GM18505 (cell line): ENCODE data around the gene GTPBP10.
"Not testable (repeated sequence)": the region's sequence is repeated elsewhere in the genome, so short reads cannot be mapped to it uniquely, and the experiment has no call there.

Experiments used
- ATAC-seq: cut with Tn5 transposase; IDR thresholded peaks from one replicate; pipeline ENCODE4 v1.9.1; 2021; ENCODE audit not compliant: unreplicated experiment
- POLR2A ChIP-seq: IDR thresholded peaks from 4 replicates; pipeline ENCODE4 v1.6.1; 2011; ENCODE audit warnings: borderline replicate concordance; ENCODE audit not compliant: insufficient read depth, insufficient read length; ENCODE audit errors: extremely low read depth

Gene GTPBP10

DNA sequence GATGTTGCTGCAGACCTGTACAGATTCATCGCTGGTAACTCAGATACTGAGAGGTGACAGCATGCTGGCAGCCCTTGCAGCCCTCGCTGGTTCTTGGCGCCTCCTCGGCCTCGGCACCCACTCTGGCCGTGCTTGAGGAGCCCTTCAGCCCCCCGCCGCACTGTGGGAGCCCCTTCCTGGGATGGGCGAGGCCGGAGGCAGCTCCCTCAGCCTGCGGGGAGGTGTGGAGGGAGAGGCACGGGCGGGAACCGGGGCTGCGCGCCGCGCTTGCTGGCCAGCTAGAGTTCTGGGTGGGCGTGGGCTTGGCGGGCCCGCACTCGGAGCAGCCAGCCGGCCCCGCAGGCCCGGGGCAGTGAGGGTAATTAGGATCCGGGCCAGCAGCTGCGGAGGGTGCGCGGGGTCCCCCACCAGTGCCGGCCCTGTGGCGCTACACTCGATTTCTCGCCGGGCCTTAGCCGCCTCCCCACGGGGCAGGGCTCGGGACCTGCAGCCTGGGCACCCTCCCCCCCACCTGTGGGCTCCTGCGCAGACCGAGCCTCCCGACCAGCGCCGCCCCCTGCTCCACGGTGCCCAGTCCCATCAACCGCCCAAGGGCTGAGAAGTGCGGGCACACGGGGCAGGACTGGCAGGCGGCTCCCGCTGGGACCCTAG, 12.2 kb upstream of the GTPBP10 start:
- ATAC-seq, result no peak
- TF ChIP-seq POLR2A, result no peak

DNA sequence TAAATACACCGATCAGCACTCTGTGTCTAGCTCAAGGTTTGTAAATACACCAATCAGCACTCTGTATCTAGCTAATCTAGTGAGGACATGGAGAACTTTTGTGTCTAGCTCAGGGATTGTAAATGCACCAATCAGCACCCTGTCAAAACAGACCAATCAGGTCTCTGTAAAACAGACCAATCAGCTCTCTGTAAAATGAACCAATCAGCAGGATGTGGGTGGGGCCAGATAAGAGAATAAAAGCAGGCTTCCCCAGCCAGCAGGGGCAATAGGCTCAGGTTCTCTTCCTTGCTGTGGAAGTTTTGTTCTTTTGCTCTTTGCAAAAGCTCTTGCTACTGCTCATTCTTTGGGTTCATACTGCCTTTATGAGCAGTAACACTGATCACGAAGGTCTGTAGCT, 11.6 kb upstream of the GTPBP10 start:
- not testable (repeated sequence) for ATAC-seq

DNA sequence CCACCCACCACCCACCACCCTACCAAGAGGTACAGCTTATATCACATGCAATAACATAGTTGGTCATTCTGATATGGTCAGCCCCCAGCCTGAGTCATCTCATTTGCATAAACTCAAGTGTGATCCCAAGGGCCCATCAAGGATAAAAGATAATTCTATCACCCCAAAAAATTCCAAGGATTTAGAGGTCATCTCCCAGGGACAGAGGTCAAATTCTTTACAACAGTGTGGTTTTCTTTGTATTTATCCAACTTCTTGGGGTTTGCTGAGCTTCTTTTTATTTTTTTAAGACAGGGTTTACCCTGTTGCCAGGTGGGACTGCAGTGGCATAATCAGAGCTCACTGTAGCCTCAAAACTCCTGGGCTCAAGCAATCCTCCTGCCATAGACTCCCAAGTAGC, 9.4 kb upstream of the GTPBP10 start:
- ATAC-seq, result no peak
- no peak for TF ChIP-seq POLR2A

GRCh38 chr7:90345016-90345415, 1.5 kb upstream of the GTPBP10 start:
- TF ChIP-seq POLR2A, result no peak
- ATAC-seq, result no peak

DNA sequence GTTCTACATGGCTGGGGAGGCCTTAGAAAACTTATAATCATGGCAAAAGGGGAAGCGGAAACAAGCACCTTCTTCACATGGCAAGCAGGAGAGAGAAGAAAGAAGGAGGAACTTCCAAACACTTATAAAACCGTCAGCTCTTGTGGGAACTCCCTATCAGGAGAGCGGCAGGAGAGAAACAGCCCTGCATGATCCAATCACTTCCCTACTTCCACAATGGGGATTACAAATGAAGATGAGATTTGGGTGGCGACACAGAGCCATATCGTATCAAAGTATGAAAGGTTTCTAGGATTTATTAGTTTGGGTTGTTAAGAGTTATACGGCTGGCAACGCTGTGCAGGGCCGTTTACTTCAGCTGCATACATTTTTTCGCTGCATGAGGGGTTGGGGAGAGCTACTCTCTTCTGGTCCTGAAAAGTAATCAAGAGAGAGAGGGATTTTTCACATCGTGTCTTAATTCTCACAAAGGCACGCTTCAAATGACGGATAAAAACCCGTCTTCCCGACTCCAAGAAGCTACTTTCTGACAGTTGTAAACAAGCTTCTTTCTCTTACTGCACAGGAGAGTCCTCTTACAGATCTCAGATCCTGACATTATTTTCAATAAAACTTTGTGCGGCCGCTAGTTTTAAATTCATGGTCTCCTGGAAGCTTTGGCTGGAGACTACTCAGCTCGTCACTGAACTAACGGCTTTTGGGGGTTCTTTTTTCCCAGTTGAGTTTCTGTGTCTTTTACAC, 751 bp upstream of the GTPBP10 start:
- TF ChIP-seq POLR2A, result no peak
- ATAC-seq, result peak; percentile 16

DNA sequence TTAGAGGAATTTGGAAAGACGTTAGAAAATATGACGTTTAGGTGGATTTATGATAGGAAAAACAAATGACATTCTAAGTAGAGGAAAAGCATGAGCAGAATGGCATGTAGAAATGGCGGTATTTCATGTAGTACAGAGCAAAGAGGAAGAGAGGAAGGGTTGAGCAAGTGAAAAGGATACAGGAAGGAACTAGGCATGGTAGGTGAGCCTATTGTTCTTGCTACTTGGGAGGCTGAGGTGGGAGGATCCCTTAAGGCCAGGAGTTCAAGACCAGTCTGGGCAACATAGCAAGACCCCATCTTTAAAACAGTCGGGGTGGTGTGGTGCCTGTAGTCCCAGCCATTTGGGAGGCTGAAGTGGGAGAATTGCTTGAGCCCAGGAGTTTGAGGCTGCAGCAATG, 1.2 kb downstream of the GTPBP10 start:
- no peak for TF ChIP-seq POLR2A
- no peak for ATAC-seq

DNA sequence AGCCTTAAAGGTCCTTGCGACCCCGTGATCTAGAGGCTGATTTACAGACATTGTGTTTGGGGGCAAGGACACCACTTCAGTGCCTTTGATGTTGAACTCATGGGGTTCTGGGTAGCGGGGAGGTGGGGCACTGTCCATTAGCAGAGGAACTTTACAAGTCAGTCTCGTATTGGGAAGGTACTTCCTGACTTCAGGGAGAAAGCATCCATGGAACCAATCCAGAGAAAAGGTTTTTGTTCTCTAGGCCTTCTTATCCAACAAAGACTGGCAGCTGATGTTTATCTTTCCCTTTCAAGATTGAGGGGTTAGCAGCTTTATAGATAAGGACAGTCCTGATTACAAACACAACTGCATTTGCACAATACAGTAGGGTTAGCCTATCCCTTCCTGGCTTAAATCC, 2.8 kb downstream of the GTPBP10 start:
- no peak for TF ChIP-seq POLR2A
- ATAC-seq, result no peak

GRCh38 chr7:90350032-90350431, 3.5 kb downstream of the GTPBP10 start:
- ATAC-seq, result not testable (repeated sequence)

DNA sequence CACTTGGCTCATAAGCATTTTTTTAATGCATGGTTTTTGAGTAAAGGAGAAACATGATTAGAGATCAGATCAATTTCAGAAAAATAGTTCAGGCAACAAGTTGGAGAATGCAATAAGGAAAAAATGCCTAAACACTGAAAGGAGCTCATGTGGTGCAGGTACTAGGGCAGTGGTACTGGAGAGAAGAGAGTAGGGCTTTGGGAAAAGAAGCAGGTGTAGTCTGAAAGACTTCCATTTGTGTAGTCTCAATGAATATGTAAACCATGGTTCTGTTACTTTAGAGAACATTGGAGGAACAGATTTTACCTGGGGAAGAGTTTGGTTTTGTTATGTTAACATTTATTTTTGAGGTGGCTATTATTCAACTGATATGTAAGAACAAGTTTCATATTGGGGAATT, 5.5 kb downstream of the GTPBP10 start:
- no peak for ATAC-seq
- no peak for TF ChIP-seq POLR2A

- ATAC-seq, result no peak
- no peak for TF ChIP-seq POLR2A
Observed at GRCh38 chr7:90383422-90383821, 36.9 kb downstream of the GTPBP10 start.

GRCh38 chr7:90383861-90384260, 37.3 kb downstream of the GTPBP10 start:
- TF ChIP-seq POLR2A, result no peak
- ATAC-seq, result no peak

- ATAC-seq, result no peak
- TF ChIP-seq POLR2A, result no peak
Observed at GRCh38 chr7:90384433-90384832, 37.9 kb downstream of the GTPBP10 start.

- no peak for ATAC-seq
- no peak for TF ChIP-seq POLR2A
Observed at GRCh38 chr7:90387470-90388240, 41.1 kb downstream of the GTPBP10 start.

DNA sequence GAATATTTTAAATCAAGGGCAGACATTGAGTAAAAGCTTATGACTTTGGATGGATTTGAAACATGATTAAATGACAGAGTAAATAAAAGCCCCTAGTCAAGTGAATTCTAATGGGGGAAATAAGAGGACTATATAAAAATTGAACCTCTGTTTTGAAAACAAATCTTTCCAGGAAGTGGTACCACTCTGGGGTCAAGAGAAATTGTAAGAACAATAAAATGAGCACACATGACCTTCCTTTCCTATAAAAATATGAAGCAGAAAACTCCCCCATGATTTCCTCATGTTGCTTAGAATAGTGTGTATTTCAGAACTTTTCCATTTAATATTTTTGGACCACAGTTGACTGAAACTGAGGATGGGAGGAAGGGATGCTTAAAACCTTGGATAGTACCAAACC, 44.4 kb downstream of the GTPBP10 start:
- no peak for ATAC-seq
- no peak for TF ChIP-seq POLR2A
